ENCODE measurements around the gene TRAF2. TPM values are rescaled to one million over a fixed set of nuclear protein-coding genes. Genes with fewer than 3 reads are reported as not detected.

TRAF2 gene
- total and polyA plus RNA-seq, 9 of the 15 experiments (the other 6 are each of a cell fraction or from before 2014, with no cell fraction given) = 0.24 to 45.2 (median 18.0) TPM

- TF ChIP-seq CBX5 (IDR thresholded peaks at IDR 0.05; ENCODE audit: borderline replicate concordance, low read depth) (no peak), POLR2B (IDR thresholded peaks at IDR 0.05; ENCODE audit: low read depth, partially characterized antibody) (peak; percentile 37), SAP30 (IDR thresholded peaks at IDR 0.05; ENCODE audit: borderline replicate concordance, insufficient read depth, low read depth, low read length, poor library complexity, severe bottlenecking) (no peak), HLTF (IDR thresholded peaks at IDR 0.05) (no peak), FOXP1 (CRISPR knock-in tag; IDR thresholded peaks at IDR 0.05) (no peak), RBM39 (optimal IDR thresholded peaks at IDR 0.05; ENCODE audit: low read depth, low read length) (no peak), FIP1L1 (IDR thresholded peaks at IDR 0.05; ENCODE audit: low read depth, low read length, poor library complexity, severe bottlenecking) (peak; percentile 55), HMBOX1 (IDR thresholded peaks at IDR 0.05) (no peak), HDGF (IDR thresholded peaks at IDR 0.05) (0 out of 2 replicates have a peak, but pooled peaks have one; percentile 37), RUNX1 (IDR thresholded peaks at IDR 0.05; ENCODE audit: low read depth) (no peak), ZSCAN32 (CRISPR knock-in tag; IDR thresholded peaks at IDR 0.05) (no peak), MAFF (IDR thresholded peaks at IDR 0.05; ENCODE audit: low read length) (no peak), KLF13 (tag; IDR thresholded peaks at IDR 0.05; ENCODE audit: borderline replicate concordance, low read depth) (peak; percentile 58; the same call in 1 of the 2 replicates), PRPF4 (IDR thresholded peaks at IDR 0.05; ENCODE audit: insufficient read depth, low read depth, low read length, poor library complexity, severe bottlenecking) (no peak), ZZZ3 (IDR thresholded peaks at IDR 0.05) (no peak), VEZF1 (CRISPR knock-in tag; IDR thresholded peaks at IDR 0.05) (peak; percentile 46), MYBL2 (IDR thresholded peaks at IDR 0.05; ENCODE audit: low read depth) (no peak), MYBL2 (CRISPR knock-in tag; IDR thresholded peaks at IDR 0.05; ENCODE audit: borderline replicate concordance) (no peak), MEF2D (tag; conservative IDR thresholded peaks at IDR 0.05; ENCODE audit: low read depth) (no peak), TOE1 (IDR thresholded peaks at IDR 0.05; ENCODE audit: borderline replicate concordance) (no peak), TOE1 (CRISPR knock-in tag; IDR thresholded peaks at IDR 0.05; ENCODE audit: borderline replicate concordance, low read depth) (no peak), MXD1 (CRISPR knock-in tag; IDR thresholded peaks at IDR 0.05; ENCODE audit: borderline replicate concordance, poor library complexity, severe bottlenecking) (no peak), PHF21A (IDR thresholded peaks at IDR 0.05; ENCODE audit: borderline replicate concordance, low read depth) (no peak), ZNF232 (CRISPR knock-in tag; IDR thresholded peaks at IDR 0.05) (no peak), HDAC1 (IDR thresholded peaks at IDR 0.05) (0 out of 4 replicates have a peak, but pooled peaks of 1 of the 2 experiments have one; percentile 24)
Measured at GRCh38 chr9:136840140-136840876, 46.0 kb upstream of the TRAF2 start (continued).
